H9 (cell line): ENCODE data around the gene DGKB. TPM values are rescaled to one million over a fixed set of nuclear protein-coding genes. Genes with fewer than 3 reads are reported as not detected.

Experiments
- DNase-seq: peaks from one replicate; pipeline ENCODE4 v3.0.0-alpha.2; 2017
- H2AFZ ChIP-seq: one replicate; pipeline ENCODE4 v1.6.1; 2013; ENCODE audit warnings: mild to moderate bottlenecking, low read length, control low read depth, moderate library complexity
- H2AK5ac ChIP-seq: 2 replicates; pipeline ENCODE4 v1.6.1; 2013; ENCODE audit warnings: low read length, control low read depth, mixed read lengths; ENCODE audit not compliant: insufficient read length
- H2BK120ac ChIP-seq: one replicate; pipeline ENCODE4 v1.6.1; 2013; ENCODE audit warnings: low read depth, mild to moderate bottlenecking, low read length, control low read depth, inconsistent platforms; ENCODE audit not compliant: poor library complexity, severe bottlenecking
- H2BK12ac ChIP-seq: 2 replicates; pipeline ENCODE4 v1.6.1; 2013; ENCODE audit warnings: low read length, control low read depth, mixed read lengths, low read depth; ENCODE audit not compliant: insufficient read length
- H2BK15ac ChIP-seq: 2 replicates; pipeline ENCODE4 v1.6.1; 2013; ENCODE audit warnings: low read depth, low read length, control low read depth
- H2BK20ac ChIP-seq: one replicate; pipeline ENCODE4 v1.6.1; 2013; ENCODE audit warnings: low read depth, mild to moderate bottlenecking, low read length, control low read depth, inconsistent platforms; ENCODE audit not compliant: poor library complexity, severe bottlenecking
- H2BK5ac ChIP-seq: 2 replicates; pipeline ENCODE4 v1.6.1; 2013; ENCODE audit warnings: low read length, control low read depth, mixed read lengths; ENCODE audit not compliant: insufficient read length
- H3K14ac ChIP-seq: 2 replicates; pipeline ENCODE4 v1.6.1; 2013; ENCODE audit warnings: low read length, control low read depth; ENCODE audit not compliant: insufficient read depth
- H3K18ac ChIP-seq: 2 replicates; pipeline ENCODE4 v1.6.1; 2013; ENCODE audit warnings: low read depth, mild to moderate bottlenecking, mixed read lengths, low read length, control low read depth; ENCODE audit not compliant: insufficient read length
- H3K23ac ChIP-seq: 2 replicates; pipeline ENCODE4 v1.6.1; 2013; ENCODE audit warnings: low read length, control low read depth, mixed read lengths, low read depth; ENCODE audit not compliant: insufficient read length
- H3K23me2 ChIP-seq: 2 replicates; pipeline ENCODE4 v1.6.1; 2013; ENCODE audit warnings: low read depth, mild to moderate bottlenecking, mixed read lengths, low read length, control low read depth; ENCODE audit not compliant: insufficient read length, poor library complexity, severe bottlenecking
- H3K27ac ChIP-seq: 2 replicates; pipeline ENCODE4 v1.5.1; 2013; ENCODE audit warnings: low read length, control low read depth, mixed read lengths, low read depth; ENCODE audit not compliant: insufficient read length
- H3K27me3 ChIP-seq: 2 replicates; pipeline ENCODE4 v1.6.1; 2013; ENCODE audit warnings: low read length, control low read depth, inconsistent platforms; ENCODE audit not compliant: insufficient read depth
- H3K4ac ChIP-seq: 2 replicates; pipeline ENCODE4 v1.6.1; 2013; ENCODE audit warnings: low read depth, mild to moderate bottlenecking, control low read depth, inconsistent platforms, low read length, moderate library complexity
- H3K4me1 ChIP-seq: 2 replicates; pipeline ENCODE4 v1.6.1; 2013; ENCODE audit warnings: low read length, control low read depth, inconsistent platforms; ENCODE audit not compliant: insufficient read depth
- H3K4me2 ChIP-seq: 2 replicates; pipeline ENCODE4 v1.6.1; 2013; ENCODE audit warnings: low read length, control low read depth, mixed read lengths; ENCODE audit not compliant: insufficient read length, insufficient read depth
- H3K56ac ChIP-seq: 2 replicates; pipeline ENCODE4 v1.6.1; 2013; ENCODE audit warnings: low read depth, mild to moderate bottlenecking, mixed read lengths, low read length, control low read depth; ENCODE audit not compliant: insufficient read length
- H3K79me1 ChIP-seq: 2 replicates; pipeline ENCODE4 v1.6.1; 2013; ENCODE audit warnings: low read depth, mild to moderate bottlenecking, moderate library complexity, low read length, control low read depth, inconsistent platforms; ENCODE audit not compliant: insufficient read depth, poor library complexity, severe bottlenecking
- H3K79me2 ChIP-seq: 2 replicates; pipeline ENCODE4 v1.6.1; 2013; ENCODE audit warnings: low read length, control low read depth, inconsistent platforms; ENCODE audit not compliant: insufficient read depth
- H3K9ac ChIP-seq: 2 replicates; pipeline ENCODE4 v1.6.1; 2013; ENCODE audit warnings: low read length, control low read depth, mixed read lengths; ENCODE audit not compliant: insufficient read length; ENCODE audit errors: extremely low read depth
- H3K9me3 ChIP-seq: one replicate; pipeline ENCODE4 v1.6.1; 2013; ENCODE audit warnings: low read depth, low read length, inconsistent platforms; ENCODE audit not compliant: control insufficient read depth
- H3T11ph ChIP-seq: one replicate; pipeline ENCODE4 v1.6.1; 2013; ENCODE audit warnings: mild to moderate bottlenecking, low read length, control low read depth, inconsistent platforms
- H4K20me1 ChIP-seq: one replicate; pipeline ENCODE4 v1.6.1; 2013; ENCODE audit not compliant: control insufficient read depth, insufficient read length, insufficient read depth
- H4K5ac ChIP-seq: 2 replicates; pipeline ENCODE4 v1.6.1; 2013; ENCODE audit warnings: low read depth, mild to moderate bottlenecking, mixed read lengths, low read length, control low read depth; ENCODE audit not compliant: insufficient read length
- H4K8ac ChIP-seq: replicated peaks from 2 replicates; pipeline ENCODE4 v1.6.1; 2013; ENCODE audit warnings: low read length, control low read depth, mixed read lengths, low read depth; ENCODE audit not compliant: insufficient read length
- H4K91ac ChIP-seq: 2 replicates; pipeline ENCODE4 v1.6.1; 2013; ENCODE audit warnings: low read depth, mild to moderate bottlenecking, moderate library complexity, mixed read lengths, low read length, control low read depth; ENCODE audit not compliant: insufficient read length
- H3K27ac Mint-ChIP-seq, 3 experiments: 2 replicates in 2 of 3; 3 replicates in 1 of 3; pipeline ENCODE4 v1.8.0; 2020 to 2021; ENCODE audit warnings: mixed read lengths in 3 of 3, mild to moderate bottlenecking in 1 of 3, moderate library complexity in 1 of 3
- H3K27me3 Mint-ChIP-seq: 2 replicates; pipeline ENCODE4 v1.8.0; 2021; ENCODE audit warnings: low read depth, mild to moderate bottlenecking, moderate library complexity, mixed read lengths
- H3K36me3 Mint-ChIP-seq, 3 experiments: 2 replicates in 2 of 3; 3 replicates in 1 of 3; pipeline ENCODE4 v1.8.0; 2020 to 2021; ENCODE audit warnings: low read depth in 3 of 3, mixed read lengths in 3 of 3; ENCODE audit not compliant: insufficient read depth in 1 of 3
- H3K4me1 Mint-ChIP-seq, 2 experiments: 2 replicates each; pipeline ENCODE4 v1.8.0; 2020; ENCODE audit warnings: mixed read lengths in 2 of 2
- H3K4me3 Mint-ChIP-seq, 2 experiments: 2 replicates in 1 of 2; 3 replicates in 1 of 2; pipeline ENCODE4 v1.8.0; 2020 to 2021; ENCODE audit warnings: mild to moderate bottlenecking in 2 of 2, mixed read lengths in 2 of 2, moderate library complexity in 1 of 2
- H3K9me3 Mint-ChIP-seq, 2 experiments: 2 replicates in 1 of 2; 3 replicates in 1 of 2; pipeline ENCODE4 v1.8.0; 2020; ENCODE audit warnings: mild to moderate bottlenecking in 2 of 2, mixed read lengths in 2 of 2, moderate library complexity in 1 of 2
- CTCF ChIP-seq: fragments of 200-600 bp; sonication (generic); conservative IDR thresholded peaks from 3 replicates; pipeline ENCODE4 v1.8.0; 2021; ENCODE audit warnings: antibody characterized with exemption, mild to moderate bottlenecking
- WGBS: extraction: QIAGEN DNeasy Blood & Tissue Kit; methylation state at CpG from one replicate; pipeline ENCODE4 v1.1.7; 2013; ENCODE audit warnings: missing lambda C conversion rate, low lambda C conversion rate, mixed read lengths; ENCODE audit not compliant: insufficient read length; ENCODE audit errors: extremely low coverage; 5-methylcytosine and 5-hydroxymethylcytosine counted together
- total RNA-seq: library from RNA; stranded (reverse); gene quantifications from 2 replicates; pipeline ENCODE4 v1.2.1, GENCODE V29; 2021

DGKB gene
- total RNA-seq, 1 experiment from 2014 or later: 0.26 TPM

- no peaks in the 10 kb centered on the region for H3K27me3 ChIP-seq
These were observed 753.6 kb downstream of the DGKB start for GRCh38 chr7:14148974-14149373.

More at GRCh38 chr7:14148974-14149373, 753.6 kb downstream of the DGKB start:
- H4K8ac ChIP-seq: no peak overlapping the region
- no peak overlapping the region for H2BK120ac ChIP-seq
- no CpG with 5 or more reads among the region's 5 CpGs for WGBS
- H3K27ac Mint-ChIP-seq: no peak overlapping the region
- H2BK15ac ChIP-seq: no peak overlapping the region
- H3K36me3 Mint-ChIP-seq: no peaks in the 10 kb centered on the region
- H2AFZ ChIP-seq: no peak overlapping the region
- H2BK5ac ChIP-seq: no peak overlapping the region
- TF ChIP-seq CTCF: no peak
- H3K4me1 ChIP-seq: no peaks in the 10 kb centered on the region
- no peak overlapping the region for H3K56ac ChIP-seq
- no peaks in the 10 kb centered on the region for H3K79me1 ChIP-seq
- no peak overlapping the region for H4K5ac ChIP-seq
- no peaks in the 10 kb centered on the region for H3K9me3 ChIP-seq
- no peaks in the 10 kb centered on the region for H3K9me3 Mint-ChIP-seq
- H3K9ac ChIP-seq: no peak overlapping the region
- no peaks in the 10 kb centered on the region for H4K20me1 ChIP-seq
- H3K27ac ChIP-seq: no peak overlapping the region
- H3K18ac ChIP-seq: no peak overlapping the region
- no peaks in the 10 kb centered on the region for H3K23me2 ChIP-seq
- no peak overlapping the region for H3T11ph ChIP-seq
- peaks cover 18 to 21% of the 10 kb centered on the region in 2 experiments for H3K4me1 Mint-ChIP-seq
- no peak overlapping the region for H3K4me2 ChIP-seq
- no peak overlapping the region for H3K23ac ChIP-seq
- no peak for DNase-seq
- H3K79me2 ChIP-seq: no peaks in the 10 kb centered on the region
- no peak overlapping the region for H4K91ac ChIP-seq
- H3K14ac ChIP-seq: no peak overlapping the region
- H2BK12ac ChIP-seq: no peak overlapping the region
- H3K4me3 Mint-ChIP-seq: no peak overlapping the region
- no peak overlapping the region for H3K4ac ChIP-seq
- H3K27me3 Mint-ChIP-seq: no peaks in the 10 kb centered on the region
- H2AK5ac ChIP-seq: no peak overlapping the region
- H2BK20ac ChIP-seq: no peak overlapping the region
